NT2/D1 (cell line): ENCODE results near the gene AGBL5.

ENCODE experiments used
- DNase-seq: peaks from one replicate; pipeline ENCODE4 v3.0.0-alpha.2; 2011; ENCODE audit warnings: low read depth, low spot score
- H3K27me3 ChIP-seq: 2 replicates; pipeline ENCODE4 v1.6.0; 2011; ENCODE audit warnings: mild to moderate bottlenecking; ENCODE audit not compliant: insufficient read length, insufficient read depth
- H3K36me3 ChIP-seq: 2 replicates; pipeline ENCODE4 v1.6.1; 2011; ENCODE audit warnings: mild to moderate bottlenecking, low read length, mixed read lengths; ENCODE audit not compliant: insufficient read depth, insufficient read length
- H3K4me1 ChIP-seq: 2 replicates; pipeline ENCODE4 v1.5.1; 2011; ENCODE audit not compliant: insufficient read depth, insufficient read length
- H3K4me3 ChIP-seq: 2 replicates; pipeline ENCODE4 v1.5.1; 2011; ENCODE audit warnings: low read depth; ENCODE audit not compliant: insufficient read length
- H3K9ac ChIP-seq: 2 replicates; pipeline ENCODE4 v1.6.0; 2011; ENCODE audit warnings: low read depth; ENCODE audit not compliant: insufficient read length
- H3K9me3 ChIP-seq: 2 replicates; pipeline ENCODE4 v1.5.1; 2011; ENCODE audit warnings: mild to moderate bottlenecking, low read length; ENCODE audit not compliant: insufficient read depth
- SUZ12 ChIP-seq: IDR thresholded peaks from 2 replicates; pipeline ENCODE4 v1.6.1; 2011; ENCODE audit not compliant: insufficient read length, insufficient read depth; ENCODE audit errors: extremely low read depth
- YY1 ChIP-seq: IDR thresholded peaks from 2 replicates; pipeline ENCODE4 v1.6.1; 2011; ENCODE audit not compliant: insufficient read length, insufficient read depth
- ZNF274 ChIP-seq: IDR thresholded peaks from 2 replicates; pipeline ENCODE4 v1.6.1; 2011; ENCODE audit warnings: mild to moderate bottlenecking, low read depth, low read length

The AGBL5 gene

GRCh38 chr2:27038631-27039339, 12.7 kb upstream of the AGBL5 start:
- H3K36me3 ChIP-seq = peaks cover 90% of the 10 kb centered on the region

DNA sequence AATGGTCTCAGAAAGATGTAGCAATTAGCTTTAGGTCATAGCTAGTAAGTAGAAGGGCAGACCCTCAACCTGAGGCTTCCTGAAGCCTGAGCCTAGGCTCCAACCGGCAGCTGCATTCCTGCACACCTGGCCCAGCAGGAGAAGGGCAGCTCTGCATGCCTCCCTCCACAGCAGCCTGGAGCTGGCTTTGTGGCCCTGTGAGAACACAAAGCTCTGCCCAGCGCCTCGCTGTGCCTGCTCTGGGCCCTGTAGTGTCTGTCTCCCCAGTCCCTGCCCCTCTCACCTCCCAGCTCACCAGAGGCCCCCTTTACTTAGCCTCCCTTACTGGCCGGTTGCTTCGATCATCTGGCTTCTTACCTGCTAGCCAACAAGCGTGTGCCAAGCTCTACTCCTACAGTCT, 12.0 kb upstream of the AGBL5 start:
- H3K36me3 ChIP-seq = peaks cover 84% of the 10 kb centered on the region
- DNase-seq = no peak
- H3K27me3 ChIP-seq = no peaks in the 10 kb centered on the region
- no peaks in the 10 kb centered on the region for H3K9me3 ChIP-seq
- H3K4me3 ChIP-seq = no peak overlapping the region
- H3K9ac ChIP-seq = no peak overlapping the region
- no peaks in the 10 kb centered on the region for H3K4me1 ChIP-seq
- no peak for TF ChIP-seq ZNF274
- TF ChIP-seq YY1 = no peak
- no peak for TF ChIP-seq SUZ12

More at GRCh38 chr2:27038631-27039339, 12.7 kb upstream of the AGBL5 start:
- DNase-seq = no peak
- no peaks in the 10 kb centered on the region for H3K9me3 ChIP-seq
- H3K4me3 ChIP-seq = no peak overlapping the region
- H3K27me3 ChIP-seq = no peaks in the 10 kb centered on the region
- TF ChIP-seq SUZ12 (no peak), ZNF274 (no peak)
- H3K9ac ChIP-seq = no peak overlapping the region
- H3K4me1 ChIP-seq = no peaks in the 10 kb centered on the region

DNA sequence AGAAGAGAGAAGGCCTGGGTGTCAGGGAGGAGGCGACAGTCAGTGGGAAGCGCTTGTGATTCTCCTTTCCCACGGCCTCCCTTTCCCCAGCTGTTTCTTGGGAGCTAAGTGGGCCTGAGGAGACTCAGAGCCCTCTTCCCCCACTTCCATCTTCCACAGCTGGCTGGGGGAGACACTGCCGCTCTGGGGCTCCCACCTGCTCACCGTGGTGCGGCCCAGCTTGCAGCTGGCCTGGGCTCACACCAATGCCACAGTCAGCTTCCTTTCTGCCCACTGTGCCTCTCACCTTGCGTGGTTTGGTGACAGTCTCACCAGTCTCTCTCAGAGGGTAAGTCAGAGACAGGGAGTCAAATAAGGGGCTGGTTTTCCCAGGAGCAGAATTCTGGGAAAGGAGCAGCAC, 11.6 kb upstream of the AGBL5 start:
- Histone ChIP-seq H3K27me3 (no peaks in the 10 kb centered on the region), H3K4me1 (no peaks in the 10 kb centered on the region), H3K9ac (no peak overlapping the region), H3K36me3 (peaks cover 82% of the 10 kb centered on the region), H3K9me3 (no peaks in the 10 kb centered on the region), H3K4me3 (no peak overlapping the region)
- TF ChIP-seq SUZ12 (no peak), YY1 (no peak), ZNF274 (no peak)
- DNase-seq = no peak

DNA sequence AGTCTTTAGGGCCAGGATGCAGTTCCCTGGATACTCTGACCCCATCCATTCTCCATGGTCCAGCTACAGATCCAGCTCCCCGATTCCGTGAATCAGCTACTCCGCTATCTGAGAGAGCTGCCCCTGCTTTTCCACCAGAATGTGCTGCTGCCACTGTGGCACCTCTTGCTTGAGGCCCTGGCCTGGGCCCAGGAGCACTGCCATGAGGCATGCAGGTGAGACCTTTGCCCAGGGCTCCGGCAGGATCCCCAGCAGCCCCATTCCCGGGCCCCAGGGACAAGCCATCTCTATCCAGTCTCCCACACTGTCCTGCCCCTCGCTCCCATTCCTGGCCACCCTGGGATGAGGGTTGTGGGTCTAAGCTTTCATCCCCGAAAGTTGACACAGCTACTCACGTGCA, 11.2 kb upstream of the AGBL5 start:
- Histone ChIP-seq H3K4me1 (no peaks in the 10 kb centered on the region), H3K9me3 (no peaks in the 10 kb centered on the region), H3K9ac (no peak overlapping the region), H3K27me3 (no peaks in the 10 kb centered on the region), H3K4me3 (no peak overlapping the region), H3K36me3 (peaks cover 78% of the 10 kb centered on the region)
- DNase-seq = no peak
- TF ChIP-seq SUZ12 = no peak
- no peak for TF ChIP-seq YY1
- TF ChIP-seq ZNF274 = no peak

DNA sequence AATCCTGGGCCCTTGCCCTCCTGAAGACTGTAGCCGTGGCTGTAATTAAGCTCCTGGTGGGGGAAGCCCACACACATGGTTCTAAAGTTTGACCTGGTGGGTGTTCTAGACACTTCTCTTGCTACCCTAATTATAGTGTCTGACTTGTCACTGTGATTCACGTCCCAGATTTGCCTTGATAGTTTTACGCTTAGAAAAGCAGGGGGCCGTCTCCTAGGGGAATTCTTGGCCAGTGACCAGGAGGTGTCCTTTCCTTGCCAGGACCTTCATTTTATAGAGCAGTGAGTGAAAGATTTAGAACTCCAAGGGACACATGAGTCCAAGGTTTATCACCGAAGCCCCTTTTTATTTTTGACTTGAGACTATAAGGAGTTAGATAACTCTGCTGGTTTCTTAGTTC, 9.7 kb upstream of the AGBL5 start:
- DNase-seq = no peak
- H3K4me1 ChIP-seq = no peaks in the 10 kb centered on the region
- TF ChIP-seq ZNF274 (no peak), SUZ12 (no peak), YY1 (no peak)
- no peak overlapping the region for H3K9ac ChIP-seq
- H3K27me3 ChIP-seq = no peaks in the 10 kb centered on the region
- H3K9me3 ChIP-seq = no peaks in the 10 kb centered on the region
- H3K4me3 ChIP-seq = no peak overlapping the region
- H3K36me3 ChIP-seq = peaks cover 63% of the 10 kb centered on the region

DNA sequence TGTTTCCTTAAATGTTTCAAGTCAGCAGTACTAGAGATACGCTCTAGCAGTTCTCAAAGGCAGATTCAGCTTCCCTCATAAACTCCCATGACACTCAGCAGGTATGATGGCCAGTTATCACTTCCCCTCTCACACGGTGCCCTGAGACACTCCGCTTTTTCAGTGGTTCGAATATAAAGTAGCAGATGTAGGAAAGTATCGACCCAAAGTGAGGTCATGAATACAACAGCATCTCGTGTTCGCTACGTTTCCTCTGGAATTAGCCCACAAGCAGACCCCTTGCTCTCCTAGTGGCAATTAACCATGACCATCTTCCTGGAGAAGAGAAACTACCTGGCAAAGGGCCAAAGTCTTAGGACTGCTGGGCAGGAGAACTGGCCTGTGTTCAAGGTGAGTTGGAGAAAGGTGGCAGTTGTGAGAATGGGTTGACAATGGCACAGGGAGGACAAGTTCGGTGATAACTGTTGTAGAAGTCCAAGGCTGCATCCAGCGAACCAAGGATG, 9.3 kb upstream of the AGBL5 start:
- H3K9me3 ChIP-seq = no peaks in the 10 kb centered on the region
- no peak overlapping the region for H3K9ac ChIP-seq
- DNase-seq = no peak
- H3K4me3 ChIP-seq = no peak overlapping the region
- no peaks in the 10 kb centered on the region for H3K27me3 ChIP-seq
- H3K4me1 ChIP-seq = no peaks in the 10 kb centered on the region
- peaks cover 59% of the 10 kb centered on the region for H3K36me3 ChIP-seq
- TF ChIP-seq ZNF274 = no peak

DNA sequence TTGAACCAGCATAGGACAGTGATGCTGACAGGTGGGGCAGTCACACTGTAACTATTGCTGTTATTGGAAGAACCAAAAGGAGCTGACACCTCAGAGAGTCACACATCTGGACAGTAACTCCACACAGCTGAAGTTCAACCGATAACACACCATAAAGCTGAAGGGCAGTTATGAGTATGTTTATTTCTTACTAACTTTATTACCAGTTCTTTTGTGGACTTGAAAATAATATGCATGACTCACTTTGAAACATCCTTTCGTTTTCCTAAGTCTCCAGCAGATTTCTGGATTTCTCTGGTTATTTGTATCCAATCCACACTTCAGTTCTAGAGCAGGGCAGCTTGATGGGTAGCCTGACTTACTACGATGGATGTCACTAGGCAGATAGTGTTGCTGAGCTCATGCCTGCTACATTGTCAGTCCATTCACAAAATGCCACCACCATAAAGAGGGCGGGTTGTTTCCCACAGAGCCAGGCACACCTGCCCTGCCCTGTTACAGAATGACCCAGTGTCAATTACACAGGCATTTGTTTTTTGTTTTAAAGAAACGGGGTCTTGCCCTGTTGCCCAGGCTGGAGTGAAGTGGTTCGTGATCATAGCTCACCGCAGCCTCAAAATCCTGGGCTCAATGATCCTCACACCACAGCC, 8.4 kb upstream of the AGBL5 start:
- TF ChIP-seq YY1 (no peak), ZNF274 (no peak), SUZ12 (no peak)
- Histone ChIP-seq H3K9ac (no peak overlapping the region), H3K9me3 (no peaks in the 10 kb centered on the region), H3K4me3 (no peak overlapping the region), H3K4me1 (no peaks in the 10 kb centered on the region), H3K36me3 (peaks cover 50% of the 10 kb centered on the region), H3K27me3 (no peaks in the 10 kb centered on the region)
- no peak for DNase-seq
